ENCODE measurements around the gene PLCXD3.

The PLCXD3 gene

GRCh38 chr5:41433552-41434181 is 76.7 kb downstream of the PLCXD3 start:
- DNase-seq (ENCODE audit: low read depth), result no peak
- peak; percentile 61 for TF ChIP-seq CTCF (IDR thresholded peaks at IDR 0.05; ENCODE audit: low read depth, low read length, missing control alignments)

GRCh38 chr5:41432481-41433253 is 77.7 kb downstream of the PLCXD3 start:
- no peak for DNase-seq (ENCODE audit: low read depth)
- no peak overlapping the region for H3K4me3 ChIP-seq (ENCODE audit: low read depth, low read length)
- no peak for TF ChIP-seq CTCF (IDR thresholded peaks at IDR 0.05; ENCODE audit: low read depth, low read length, missing control alignments)

More at GRCh38 chr5:41433552-41434181, 76.7 kb downstream of the PLCXD3 start:
- H3K4me3 ChIP-seq (ENCODE audit: low read depth, low read length), result no peak overlapping the region

DNA sequence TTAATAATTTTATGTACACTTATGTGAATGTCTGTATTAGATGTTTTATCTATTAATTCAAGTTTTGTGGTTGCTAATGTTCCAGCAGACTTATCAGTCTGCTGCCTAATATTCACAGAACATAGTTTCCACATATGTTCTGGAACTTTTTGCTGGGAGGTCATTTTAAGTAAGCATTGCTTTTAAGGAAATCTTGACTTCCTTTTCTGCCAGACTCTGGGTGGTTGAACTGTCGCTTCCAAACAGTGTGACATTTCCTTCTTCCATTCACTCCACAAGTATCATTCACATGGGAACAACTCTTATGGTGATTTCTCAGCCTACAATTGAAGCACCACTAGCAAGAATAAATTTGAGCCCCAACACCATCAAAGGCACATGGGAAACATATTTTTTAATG is 82.9 kb downstream of the PLCXD3 start:
- DNase-seq (ENCODE audit: low read depth), result no peak
- TF ChIP-seq CTCF (IDR thresholded peaks at IDR 0.05; ENCODE audit: low read depth, low read length, missing control alignments), result no peak
- no peak overlapping the region for H3K4me3 ChIP-seq (ENCODE audit: low read depth, low read length)

DNA sequence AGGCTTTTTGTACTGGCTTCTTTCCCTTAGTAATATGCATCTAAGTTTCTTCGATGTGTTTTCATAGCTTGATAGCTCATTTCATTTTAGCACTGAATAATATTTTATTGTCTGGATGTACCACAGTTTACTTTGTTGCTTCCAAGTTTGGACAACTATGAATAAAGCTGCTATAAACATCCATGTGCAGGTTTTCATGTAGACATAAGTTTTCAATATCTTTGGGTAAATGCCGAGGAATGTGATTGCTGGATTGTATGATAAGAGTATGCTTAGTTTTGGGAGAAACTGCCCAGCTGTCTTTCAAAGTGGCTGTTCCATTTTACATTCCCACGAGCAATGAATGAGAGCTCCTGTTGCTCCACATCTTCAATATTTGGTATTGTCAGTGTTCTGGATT is 84.7 kb downstream of the PLCXD3 start:
- DNase-seq (ENCODE audit: low read depth), result no peak
- TF ChIP-seq CTCF (IDR thresholded peaks at IDR 0.05; ENCODE audit: low read depth, low read length, missing control alignments), result no peak
- H3K4me3 ChIP-seq (ENCODE audit: low read depth, low read length), result no peak overlapping the region

DNA sequence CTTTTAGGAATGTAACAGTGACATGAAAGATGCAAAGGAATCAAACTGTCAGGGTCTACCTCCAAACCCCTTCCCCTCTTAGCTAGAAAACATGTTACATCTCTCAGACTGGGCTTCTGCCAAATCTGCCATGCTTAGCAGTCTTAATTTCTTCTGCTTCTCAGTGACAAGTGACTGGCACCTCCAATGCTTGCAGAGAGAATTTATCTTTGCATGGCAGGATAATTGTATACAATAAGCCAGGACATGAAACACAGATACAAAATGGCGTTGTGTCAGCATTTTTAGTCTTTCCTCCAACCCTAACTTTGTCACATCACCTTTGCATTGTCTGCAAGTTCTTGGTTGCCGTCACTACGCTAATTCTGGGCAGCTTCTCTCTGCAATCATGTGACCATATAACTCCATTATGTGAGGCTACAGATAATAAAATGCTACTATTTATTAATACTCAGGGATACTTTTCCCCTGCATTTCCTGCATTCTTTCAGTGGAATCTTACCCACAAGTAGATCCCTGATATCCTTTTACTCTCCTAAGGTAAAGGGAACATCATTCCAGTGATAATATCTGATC is 89.8 kb downstream of the PLCXD3 start:
- DNase-seq (ENCODE audit: low read depth), result no peak
- no peak for TF ChIP-seq CTCF (IDR thresholded peaks at IDR 0.05; ENCODE audit: low read depth, low read length, missing control alignments)
- no peak overlapping the region for H3K4me3 ChIP-seq (ENCODE audit: low read depth, low read length)

- no peak overlapping the region for H3K4me3 ChIP-seq (ENCODE audit: low read depth, low read length)
- DNase-seq (ENCODE audit: low read depth), result no peak
- TF ChIP-seq CTCF (IDR thresholded peaks at IDR 0.05; ENCODE audit: low read depth, low read length, missing control alignments), result no peak
These were observed 92.0 kb downstream of the PLCXD3 start for GRCh38 chr5:41418220-41419031.

Data from GM12864 (cell line).